Dedifferentiated amniotic fluid mesenchymal stem cell (primary cell): ENCODE measurements around the gene RAB14.

ENCODE experiments used
- DNase-seq: peaks from one replicate; pipeline ENCODE4 v3.0.0-alpha.2; 2016; ENCODE audit errors: extremely low spot score

The RAB14 gene

DNA sequence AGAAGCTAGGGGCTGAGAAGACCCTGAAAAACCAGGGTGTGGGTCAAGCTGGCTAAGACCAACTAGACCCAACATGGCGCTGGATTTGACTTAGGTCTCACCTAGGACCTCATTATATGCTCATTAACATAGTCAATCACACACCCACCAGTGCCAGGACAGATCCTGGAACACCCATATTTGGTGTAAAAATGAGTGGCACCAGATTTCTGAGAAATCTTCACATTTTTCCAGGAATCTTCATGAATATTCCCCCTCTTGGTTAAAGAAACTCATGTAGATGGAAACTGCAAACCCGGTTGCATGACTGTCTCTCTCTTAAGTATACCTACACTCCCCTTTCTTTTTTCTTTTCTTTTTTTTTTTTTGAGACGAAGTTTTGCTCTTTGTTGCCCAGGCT, 17.9 kb upstream of the RAB14 start:
- no peak for DNase-seq

DNA sequence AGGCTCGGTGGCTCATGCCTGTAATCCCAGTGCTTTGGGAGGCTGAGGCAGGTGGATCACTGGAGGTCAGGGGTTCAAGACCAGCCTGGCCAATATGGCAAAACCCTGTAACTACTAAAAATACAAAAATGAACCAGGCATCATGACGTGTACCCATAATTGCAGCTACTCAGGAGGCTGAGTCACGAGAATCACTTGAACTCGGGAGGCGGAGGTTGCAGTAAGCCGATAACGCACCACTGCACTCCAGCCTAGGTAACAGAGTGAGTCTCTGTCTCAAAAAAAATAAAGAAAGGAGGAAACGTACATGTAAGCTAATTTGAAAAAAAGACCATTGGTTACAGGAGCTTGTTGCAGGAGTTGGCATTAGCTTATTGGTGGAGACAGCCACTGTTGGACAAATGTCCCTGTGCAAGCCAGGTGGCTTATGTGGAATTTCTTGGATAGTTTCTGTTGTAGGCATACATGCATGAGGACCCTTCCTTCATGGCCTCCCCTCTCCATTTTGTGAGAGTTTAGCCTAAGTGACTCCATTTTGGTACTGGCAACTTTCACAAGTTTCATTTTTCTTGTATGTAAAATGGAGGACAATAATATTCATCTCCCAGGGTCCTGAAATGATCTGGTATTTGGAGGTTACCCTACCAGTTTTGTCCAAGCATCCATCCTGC, 16.8 kb upstream of the RAB14 start:
- DNase-seq, result no peak

DNA sequence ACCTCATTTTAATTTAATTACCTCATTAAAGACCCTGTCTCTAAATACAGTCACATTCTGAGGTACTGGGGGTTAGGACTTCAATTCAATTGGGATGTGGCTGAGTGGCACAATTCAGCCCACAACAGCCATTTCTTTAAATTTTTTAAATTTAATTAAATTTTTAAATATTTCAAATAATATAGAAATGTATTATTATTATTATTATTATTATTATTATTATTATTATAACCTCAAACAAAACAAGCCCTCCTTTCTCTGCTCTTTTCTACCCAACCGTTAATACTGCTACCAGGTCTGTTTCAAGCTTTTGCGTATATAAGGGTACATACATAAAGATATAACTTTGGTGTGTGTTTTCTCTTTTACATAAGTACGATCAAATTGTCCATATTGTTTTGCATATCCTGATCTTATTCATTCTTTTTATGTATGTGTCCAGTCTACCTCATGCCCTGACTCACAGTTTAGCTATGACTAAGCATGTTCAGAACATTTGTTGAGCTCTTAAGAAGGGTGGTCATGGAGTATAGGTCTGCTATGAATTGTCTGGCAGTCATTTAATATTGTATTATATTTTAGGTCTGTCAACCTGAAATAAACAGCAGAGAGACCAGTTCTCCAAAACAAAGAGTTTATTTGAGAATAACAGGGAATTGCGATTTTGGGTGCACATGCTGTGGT, 16.1 kb upstream of the RAB14 start:
- DNase-seq, result no peak

DNA sequence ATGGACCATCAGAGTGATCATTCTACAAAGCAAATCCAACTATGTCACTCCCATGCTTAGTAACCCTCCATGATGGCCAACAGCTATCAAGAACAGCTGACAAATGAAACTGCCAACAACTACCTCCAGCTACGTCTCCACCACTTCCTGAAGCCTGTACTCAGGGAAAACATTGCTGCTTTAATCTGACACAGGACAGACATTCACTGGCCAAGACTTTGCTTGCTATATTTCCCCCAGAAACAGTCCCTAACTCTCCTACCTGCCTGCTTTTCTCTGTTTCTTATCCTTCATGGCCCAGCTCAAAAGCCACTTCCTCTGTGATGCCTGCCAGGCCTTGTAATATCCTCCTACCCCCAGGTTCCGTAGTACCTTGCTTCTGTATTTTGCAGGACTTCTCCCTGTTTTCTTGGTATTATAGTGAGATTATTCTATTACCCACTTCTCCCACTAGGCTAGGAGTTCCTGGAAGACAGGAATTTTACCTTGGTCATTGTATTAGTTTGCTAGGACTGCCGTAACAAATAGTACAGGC, 14.7 kb upstream of the RAB14 start:
- DNase-seq, result no peak

DNA sequence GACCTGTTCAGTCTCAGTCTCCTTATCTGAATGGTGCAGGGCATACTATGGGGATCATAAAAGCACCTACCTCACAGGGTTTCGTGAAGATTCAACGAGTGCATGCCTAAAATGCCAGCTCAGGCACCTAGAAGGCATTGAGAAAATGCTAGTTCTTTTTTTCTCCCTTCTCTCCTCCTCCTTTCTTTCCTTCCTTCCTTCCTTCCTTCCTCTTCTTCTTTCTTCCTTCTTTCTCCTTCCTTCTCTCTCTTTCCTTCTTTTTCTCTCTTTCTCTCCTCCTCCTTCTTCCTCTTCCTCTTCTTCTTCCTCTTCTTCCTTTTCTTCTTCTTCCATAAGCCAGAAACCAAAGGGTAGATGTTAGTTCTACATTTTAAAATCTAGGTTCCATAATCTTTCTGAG, 12.3 kb upstream of the RAB14 start:
- no peak for DNase-seq

DNA sequence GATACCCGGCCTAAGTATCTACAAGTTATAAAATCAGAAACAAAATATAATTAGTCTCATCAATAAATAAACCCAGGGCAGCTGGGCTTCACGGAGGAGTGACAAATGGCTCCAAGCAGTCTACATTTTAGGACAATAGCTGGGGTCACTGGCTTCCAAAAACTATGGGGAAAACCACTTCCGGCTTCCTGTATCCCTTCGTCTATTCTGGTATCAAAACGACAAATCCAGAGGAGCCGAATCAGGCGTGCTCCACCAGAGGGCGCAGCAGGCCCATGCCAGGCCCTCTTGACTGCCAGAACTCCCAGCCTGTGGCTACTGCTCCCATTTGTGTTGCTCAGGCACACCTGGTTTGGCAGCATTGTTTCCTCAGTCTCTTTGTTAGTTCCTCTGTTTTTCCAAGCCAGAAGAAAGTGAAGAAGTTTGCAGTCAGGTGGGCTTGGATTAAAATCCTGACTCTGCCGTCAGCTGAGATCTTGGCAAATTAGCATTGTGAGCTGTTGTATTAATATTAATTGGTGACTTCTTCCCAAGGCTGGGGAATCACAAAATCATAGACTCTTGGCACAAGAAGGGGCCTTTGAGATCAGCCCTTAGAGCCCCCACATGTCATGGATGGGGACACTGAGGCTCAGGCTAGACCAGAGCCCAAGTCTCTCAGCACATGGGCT, 11.6 kb upstream of the RAB14 start:
- DNase-seq, result peak; percentile 85

DNA sequence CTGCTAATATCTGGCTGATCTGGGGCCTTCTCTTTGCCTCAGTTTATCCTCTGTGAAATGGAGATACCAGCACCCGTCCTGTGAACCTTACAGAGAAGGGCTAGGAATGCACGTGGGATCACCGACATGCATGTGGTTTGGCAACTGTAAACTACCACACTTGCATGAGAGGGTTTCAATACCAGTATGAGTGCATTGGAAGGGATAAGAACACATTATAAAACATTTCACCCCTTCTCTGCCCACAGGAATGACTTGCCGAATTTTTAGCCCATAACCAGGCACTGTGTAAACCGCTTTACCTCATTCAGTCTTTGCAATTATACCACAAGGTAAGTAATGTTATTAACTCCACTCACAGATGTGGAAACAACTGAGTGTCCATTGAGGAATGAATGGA, 8.9 kb upstream of the RAB14 start:
- no peak for DNase-seq

DNA sequence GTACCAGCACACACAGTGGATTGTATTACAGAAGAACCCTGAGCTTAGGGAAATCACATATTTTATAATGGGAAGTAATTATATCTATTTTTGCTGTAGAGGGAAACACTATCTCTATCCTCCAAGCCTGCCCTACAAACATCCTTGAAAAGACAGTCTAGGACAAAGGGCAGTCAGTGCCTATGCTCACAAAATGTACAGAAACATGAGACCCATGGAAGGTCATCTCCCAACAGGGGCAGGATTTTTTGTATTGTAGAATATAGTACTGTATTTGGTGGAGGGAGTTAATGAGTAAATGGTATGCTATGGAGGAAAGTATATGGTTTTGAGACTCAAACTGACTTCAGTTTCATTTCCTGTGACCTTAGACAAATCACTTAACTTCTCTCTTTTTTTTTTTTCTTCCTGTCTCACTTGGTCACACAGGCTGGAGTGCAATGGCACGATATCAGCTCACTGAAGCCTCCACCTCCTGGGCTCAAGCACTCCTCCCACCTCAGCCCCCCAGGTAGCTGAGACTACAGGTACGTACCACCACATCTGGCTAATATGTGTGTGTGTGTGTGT, 5.8 kb upstream of the RAB14 start:
- no peak for DNase-seq

DNA sequence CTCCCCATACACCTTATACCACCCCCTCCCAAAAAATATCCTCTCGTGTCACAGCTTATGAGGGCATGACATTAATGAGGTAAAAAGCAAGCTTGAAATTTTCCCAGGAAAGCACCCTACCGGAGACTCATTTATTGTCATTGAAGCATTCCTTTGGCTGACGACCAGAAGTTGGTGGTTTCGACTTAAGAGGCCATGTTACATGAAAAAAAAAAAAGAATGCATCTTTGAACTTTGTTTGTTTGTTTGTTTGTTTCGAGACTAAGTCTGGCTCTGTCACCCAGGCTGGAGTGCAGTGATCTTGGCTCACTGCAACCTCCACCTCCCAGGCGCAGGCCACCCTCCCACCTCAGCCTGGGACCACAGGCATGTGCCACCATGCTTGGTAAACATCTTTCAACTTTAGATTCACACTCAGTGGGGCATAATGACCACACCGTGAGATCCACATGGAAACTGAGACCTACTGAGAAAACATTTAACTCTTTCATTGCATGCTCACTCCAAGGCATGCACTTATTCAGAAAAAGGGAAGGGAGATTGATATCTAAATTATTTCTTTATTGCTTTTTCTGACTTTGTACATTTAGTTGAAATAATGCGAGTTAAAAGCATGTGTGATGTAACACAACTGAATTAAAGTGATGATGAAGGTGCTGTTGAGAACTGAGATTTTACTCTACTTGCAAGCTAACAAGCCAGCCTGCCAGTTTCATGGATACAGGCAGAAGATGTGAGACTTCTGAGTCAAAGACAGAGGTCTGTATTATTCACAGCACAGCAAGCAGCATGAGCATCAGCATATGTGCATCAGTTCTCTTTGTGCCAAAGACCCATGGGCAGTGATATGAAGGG, 5.1 kb upstream of the RAB14 start:
- no peak for DNase-seq

DNA sequence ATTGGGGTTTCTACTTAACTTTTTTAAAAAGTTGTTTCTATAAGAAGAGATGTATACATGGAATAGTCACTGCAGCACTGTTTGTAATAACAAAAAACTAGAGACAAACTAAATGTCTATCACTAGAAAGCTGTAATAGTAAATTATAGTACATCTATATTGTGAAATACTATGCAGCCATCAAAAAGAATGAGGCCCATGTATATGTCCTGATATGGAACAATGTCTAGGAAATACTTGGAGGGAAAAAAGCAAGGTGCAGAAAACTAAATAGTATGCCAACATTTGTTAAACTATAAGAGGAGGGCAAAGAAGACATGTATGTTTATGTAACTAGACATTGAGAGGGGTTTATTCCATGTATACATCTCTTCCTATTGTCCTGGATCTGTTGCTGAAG, 2.9 kb upstream of the RAB14 start:
- DNase-seq, result no peak

DNA sequence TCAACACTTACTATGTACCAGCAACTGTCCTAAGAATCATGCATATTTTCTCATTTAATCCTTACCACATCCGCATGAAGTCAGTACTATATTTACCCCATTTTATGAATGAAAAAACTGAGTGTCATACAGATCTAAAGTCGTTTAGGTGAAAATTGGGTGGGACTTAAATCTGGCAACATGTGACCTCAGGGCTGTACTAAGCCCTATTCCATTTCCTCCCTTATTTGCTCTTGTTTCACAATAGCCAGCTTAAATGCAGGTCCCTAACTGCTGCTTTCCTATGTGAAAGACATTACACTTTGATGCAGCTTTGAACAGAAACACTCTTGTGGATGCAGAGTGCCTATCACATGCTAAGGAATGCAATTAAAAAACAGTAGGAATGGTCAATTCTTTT, 2.5 kb upstream of the RAB14 start:
- no peak for DNase-seq

DNA sequence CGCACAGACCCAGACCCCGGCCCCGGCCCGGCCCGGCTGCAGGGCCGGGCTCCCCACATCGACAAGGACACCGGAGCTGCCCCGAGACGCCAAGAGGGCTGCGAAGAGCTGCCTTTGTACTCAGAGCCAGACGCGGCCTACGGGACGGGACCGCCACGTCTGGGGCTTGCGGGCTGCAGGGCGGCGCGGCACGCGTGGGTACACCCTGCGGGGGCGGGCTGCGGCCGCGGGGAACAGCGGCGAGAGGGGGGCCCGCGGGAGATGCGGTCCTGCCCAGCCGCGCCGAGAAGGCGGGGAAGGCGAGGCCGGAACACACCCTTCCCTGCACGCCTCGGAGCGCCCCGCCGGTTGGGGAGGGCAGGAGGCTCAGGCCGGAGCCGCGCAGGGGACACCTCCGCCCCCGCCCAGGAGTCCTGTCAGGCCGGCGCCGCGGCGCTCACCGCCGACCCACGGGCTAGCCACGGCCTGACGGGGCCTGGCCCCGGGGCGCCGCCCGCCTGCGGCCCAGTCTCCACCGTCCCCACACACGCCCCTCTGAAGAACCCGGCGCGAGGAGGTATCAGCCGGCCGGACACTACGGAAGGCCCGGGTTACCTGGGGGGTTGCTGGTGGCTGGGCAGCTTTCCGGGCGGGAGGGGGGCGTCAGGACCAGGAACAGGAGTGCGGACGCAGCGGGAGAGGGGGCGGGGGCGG, 478 bp downstream of the RAB14 start:
- no peak for DNase-seq

DNA sequence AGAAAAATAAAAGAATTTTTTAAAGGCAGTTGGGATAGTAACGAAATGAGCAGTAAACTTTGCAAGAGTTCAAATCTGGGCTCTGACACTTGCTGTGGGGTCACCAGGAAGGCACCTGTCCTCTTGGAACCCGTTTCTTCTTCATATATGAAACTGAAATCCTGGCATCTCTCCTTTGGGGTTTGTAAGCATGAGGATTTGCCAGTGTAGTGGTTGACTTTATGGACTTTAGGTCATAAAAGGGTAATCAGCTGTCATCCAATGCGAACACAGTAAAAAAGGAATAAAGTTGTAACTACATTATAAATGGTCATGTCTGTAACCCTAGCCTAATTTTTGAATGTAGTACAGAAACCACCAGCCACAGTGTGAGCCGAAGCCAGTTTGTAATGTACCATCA, 1.3 kb downstream of the RAB14 start:
- DNase-seq, result no peak

DNA sequence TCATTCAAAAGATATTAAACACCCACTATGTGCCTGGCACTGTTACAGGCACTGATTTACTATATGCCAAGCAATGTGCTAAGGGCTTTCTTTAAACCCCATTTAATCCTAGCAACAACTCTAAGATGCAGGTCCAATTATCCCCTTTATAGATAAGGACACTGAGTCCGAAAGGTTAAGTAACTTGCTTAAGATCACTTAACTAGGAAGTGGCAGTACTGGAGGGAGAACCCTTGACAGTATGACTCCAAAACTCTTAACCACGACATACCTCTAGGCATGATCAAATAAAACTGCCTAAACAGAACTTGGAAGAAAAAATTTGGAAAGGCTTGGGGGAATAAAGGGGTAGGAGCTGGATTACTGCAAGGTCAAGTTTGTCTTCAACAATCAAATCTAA, 1.7 kb downstream of the RAB14 start:
- DNase-seq, result no peak

DNA sequence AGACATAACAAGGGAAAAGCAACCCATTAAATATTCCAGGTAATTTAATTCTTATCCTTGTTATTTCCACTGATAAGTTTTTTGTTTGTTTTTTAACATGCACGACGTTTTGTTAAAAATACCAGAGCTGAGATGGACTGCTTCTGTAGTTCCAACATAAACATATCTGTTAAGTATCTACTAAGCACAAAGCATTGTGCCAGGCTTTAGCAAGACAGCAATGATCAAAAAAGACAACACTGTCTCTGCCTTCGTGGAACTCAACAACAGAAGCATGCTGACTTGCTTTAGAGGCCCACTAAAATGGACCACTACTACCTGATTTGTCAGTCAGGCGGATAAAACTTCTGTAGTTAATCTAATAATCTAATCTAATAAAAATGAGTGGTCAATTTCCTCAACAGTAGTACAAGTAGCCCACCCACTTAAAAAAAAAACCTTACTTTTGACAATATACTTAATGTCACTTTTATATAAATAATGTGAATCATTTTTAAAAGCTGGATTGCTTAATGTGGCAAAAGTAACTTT, 3.1 kb downstream of the RAB14 start:
- DNase-seq, result no peak

DNA sequence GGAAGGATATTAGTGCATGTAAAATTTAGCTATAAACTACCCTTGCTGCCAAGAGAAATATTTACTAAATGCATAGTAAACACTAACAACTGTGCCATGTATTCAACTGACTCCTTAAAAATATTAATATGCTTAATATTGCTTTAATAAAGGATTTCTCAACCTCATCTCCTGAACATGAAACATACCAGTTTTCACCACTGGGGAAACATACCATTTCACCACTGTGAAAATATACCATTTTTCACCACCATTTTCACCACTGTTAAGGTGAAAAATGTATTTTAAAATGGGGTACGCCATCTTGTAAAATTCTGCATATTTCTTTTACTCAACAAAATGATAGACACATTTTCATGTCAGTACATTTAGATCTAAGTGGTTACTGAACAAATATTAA, 4.5 kb downstream of the RAB14 start:
- DNase-seq, result no peak

DNA sequence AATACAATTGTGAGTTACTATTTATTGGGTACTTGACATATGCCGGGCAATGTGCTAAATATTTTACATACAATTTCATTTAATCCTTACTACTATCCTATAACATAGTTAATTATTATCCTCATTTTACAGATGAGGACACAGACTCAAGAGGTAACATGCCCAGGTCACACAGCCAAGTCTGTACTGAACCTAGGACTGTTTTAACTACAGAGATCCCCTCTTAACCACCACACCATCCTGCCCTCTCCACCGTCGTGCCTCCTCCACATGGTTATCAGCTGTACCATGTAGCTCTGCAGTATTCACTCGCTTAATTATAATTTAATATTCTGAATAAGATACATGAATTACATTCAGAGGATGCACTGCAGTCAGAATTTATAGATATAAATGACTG, 5.3 kb downstream of the RAB14 start:
- DNase-seq, result no peak

DNA sequence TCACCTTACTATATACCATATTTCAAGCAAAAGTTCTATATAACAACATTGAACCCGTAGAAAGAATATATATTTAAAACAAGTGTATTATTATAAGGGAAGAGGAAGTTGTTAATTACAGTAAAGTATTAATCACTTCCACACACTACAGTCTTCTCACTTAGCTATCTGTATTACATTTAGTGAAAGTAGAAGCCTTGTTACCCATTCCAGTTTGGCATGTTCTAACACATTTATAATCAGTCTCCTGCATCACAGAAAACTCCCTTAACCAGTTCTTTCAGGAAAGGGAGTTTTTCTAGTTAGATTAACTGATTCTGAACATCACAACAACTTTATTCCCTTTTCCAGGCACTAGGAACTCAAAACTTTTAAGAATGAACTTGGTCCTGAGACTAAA, 6.9 kb downstream of the RAB14 start:
- DNase-seq, result no peak

DNA sequence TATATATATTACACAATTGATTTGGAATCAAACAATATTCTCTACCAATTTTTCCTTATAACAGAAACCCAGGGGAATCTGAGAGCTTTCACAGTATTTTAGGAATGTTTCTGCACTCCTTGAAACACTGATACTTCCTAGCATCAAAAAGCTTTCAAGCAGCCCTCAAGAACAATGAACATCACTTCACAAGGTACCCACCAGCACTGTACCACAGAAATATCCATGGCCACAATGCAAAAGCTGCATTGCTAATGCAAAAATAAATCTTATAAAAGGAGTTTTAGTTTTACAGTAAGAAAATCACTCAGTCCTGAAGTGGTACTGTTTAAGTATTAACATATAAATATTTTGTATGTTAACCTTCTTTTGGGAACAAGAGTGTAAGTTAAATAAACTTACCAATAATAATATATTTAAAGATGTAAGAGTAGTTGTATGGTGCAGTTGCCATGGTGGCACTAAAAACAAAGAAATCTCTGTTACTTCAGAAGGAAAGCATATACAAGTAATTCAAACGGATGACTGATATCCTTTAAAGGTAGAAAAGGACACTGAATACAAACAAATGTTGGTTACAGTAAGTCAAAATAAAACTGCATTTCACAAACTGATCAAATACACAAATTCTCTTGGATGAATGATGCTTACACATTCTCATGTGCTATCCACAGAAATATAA, 8.6 kb downstream of the RAB14 start:
- no peak for DNase-seq

DNA sequence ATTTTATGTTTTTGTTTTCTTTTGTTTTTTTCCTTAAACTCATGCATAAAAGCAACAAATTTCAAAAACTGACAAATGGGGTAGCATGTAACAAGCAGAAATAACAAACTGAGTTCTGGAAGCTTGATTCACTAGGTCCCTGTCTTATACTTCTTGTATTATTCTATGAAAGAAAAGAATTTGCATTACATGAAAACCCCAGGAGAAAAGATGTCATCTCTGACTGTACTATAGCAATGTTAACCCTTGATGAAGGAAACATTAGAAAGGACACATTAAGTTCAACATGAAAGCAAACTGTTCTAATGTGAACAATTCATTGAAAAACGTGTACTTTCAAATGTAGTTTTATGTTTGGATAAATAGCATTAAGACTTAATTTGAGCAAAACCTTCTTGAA, 9.2 kb downstream of the RAB14 start:
- no peak for DNase-seq
